GM12892 (cell line): ENCODE results near the gene CYRIA.
A peak's percentile ranks its signal among the peaks of the same experiment; 100 is the strongest.

Experiments used
- DNase-seq: peaks from one replicate; pipeline ENCODE4 v3.0.0; 2011; ENCODE audit not compliant: insufficient read length
- FAIRE-seq: peaks from 2 replicates; lab custom pipeline; 2011; peaks lifted over from hg19 to GRCh38; lab: Jason Lieb, UNC
- POLR2A ChIP-seq: IDR thresholded peaks from 2 replicates; pipeline ENCODE4 v1.6.1; 2011; ENCODE audit warnings: low read depth, low read length, control low read depth
- POLR2AphosphoS5 ChIP-seq: IDR thresholded peaks from 2 replicates; pipeline ENCODE4 v1.6.1; 2011; ENCODE audit warnings: low read depth, low read length, control low read depth
- TAF1 ChIP-seq: IDR thresholded peaks from 2 replicates; pipeline ENCODE4 v1.6.1; 2011; ENCODE audit warnings: low read depth, mild to moderate bottlenecking, control low read depth, low read length, borderline replicate concordance

Gene CYRIA

DNA sequence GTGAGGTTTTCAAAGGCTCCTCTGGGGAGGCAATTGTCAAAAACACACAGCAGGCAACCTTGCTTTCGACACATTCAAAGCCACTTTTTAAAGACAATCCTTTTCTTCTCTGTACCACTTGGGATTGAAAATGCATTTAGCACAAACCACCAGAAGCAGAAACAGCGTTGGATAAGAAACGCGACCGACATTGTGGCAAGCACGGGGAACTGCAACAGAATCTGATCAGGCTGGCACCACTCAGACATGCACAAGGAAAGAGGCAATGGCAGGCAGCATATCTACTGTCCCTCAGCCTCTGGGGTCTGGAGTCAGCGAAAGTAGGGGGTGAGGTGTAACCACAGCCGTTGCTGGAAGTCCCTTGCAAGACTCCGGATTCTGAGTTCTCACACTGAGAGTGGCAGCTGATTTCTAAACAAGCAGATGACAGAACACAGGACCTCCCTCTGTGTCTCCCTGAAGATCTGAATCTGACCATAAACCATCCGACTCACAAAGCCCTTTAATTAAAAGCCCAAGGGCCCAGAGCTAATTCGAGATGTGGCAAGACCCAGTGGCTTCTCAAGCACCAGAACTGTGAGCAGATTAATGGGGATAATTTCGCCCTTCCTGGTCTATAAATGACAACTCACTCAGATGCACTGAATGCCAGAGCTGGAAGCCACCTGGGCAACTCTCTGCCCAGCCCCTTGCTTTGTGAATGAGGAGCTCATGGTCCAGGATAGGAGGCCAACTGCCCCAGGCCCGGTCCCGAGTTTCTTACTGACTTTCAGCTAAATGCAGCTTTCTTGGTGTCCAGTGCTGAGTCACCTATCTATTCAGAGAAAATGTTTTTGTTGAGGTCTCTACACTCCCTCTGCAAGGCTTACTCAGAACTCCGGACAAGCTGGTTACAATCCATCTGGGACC lies 29.6 kb downstream of the CYRIA start:
- no peak for DNase-seq
- FAIRE-seq = no peak
- TF ChIP-seq TAF1 (no peak), POLR2A (no peak), POLR2AphosphoS5 (no peak)

- TF ChIP-seq TAF1 = no peak
- no peak for TF ChIP-seq POLR2A
- TF ChIP-seq POLR2AphosphoS5 = no peak
These were observed 31.8 kb downstream of the CYRIA start for GRCh38 chr2:16633621-16634430.

GRCh38 chr2:16632598-16632997 lies 33.0 kb downstream of the CYRIA start:
- TF ChIP-seq POLR2A = no peak
- TF ChIP-seq POLR2AphosphoS5 = no peak
- TF ChIP-seq TAF1 = no peak
- DNase-seq (no peak), FAIRE-seq (no peak)

More at GRCh38 chr2:16633621-16634430, 31.8 kb downstream of the CYRIA start:
- DNase-seq (no peak), FAIRE-seq (no peak)

DNA sequence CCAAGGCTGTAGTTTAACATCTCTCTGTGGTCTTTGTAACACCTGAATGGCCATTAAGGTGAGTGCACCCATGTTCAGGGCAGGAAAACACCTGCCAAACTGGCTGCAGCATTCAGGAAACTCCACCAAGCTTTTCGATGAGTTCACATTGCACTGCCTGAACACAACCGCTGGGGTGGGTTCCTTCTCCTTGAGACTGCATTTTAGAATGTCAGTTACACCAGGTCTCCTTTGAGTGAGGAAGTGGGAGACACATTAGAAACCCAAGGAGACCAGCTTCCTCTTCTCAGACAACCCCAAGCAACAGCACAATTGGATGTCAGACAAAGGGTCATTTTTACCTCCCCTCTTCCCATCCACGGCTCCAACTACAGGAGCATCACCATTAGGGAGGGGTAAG lies 35.2 kb downstream of the CYRIA start:
- FAIRE-seq = no peak
- no peak for DNase-seq
- TF ChIP-seq TAF1 = no peak
- TF ChIP-seq POLR2A = no peak
- no peak for TF ChIP-seq POLR2AphosphoS5

- no peak for DNase-seq
- no peak for TF ChIP-seq POLR2AphosphoS5
- TF ChIP-seq POLR2A = no peak
- TF ChIP-seq TAF1 = no peak
- no peak for FAIRE-seq
These were observed 35.9 kb downstream of the CYRIA start for GRCh38 chr2:16629770-16630169.

DNA sequence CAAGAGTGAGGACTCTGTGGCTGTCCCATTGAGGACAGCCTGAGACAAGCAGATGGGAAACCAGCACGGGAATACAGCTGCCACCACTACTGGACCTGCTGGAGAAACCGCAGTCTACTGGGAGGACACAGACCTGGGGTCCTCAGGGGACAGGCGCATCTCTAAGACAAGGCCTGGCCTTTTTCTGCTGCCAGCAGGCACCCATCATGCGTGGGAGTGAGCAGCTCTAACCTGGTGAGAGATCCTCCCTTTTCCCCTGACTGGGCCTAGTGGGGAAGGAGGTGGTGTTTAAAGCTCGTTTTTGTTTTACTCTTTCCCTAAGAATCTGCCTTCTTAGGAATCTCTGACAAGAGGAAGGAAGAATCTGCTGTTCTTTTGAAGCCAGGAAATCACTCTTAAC lies 36.6 kb downstream of the CYRIA start:
- TF ChIP-seq TAF1 = no peak
- no peak for TF ChIP-seq POLR2A
- TF ChIP-seq POLR2AphosphoS5 = no peak
- FAIRE-seq (no peak), DNase-seq (no peak)

DNA sequence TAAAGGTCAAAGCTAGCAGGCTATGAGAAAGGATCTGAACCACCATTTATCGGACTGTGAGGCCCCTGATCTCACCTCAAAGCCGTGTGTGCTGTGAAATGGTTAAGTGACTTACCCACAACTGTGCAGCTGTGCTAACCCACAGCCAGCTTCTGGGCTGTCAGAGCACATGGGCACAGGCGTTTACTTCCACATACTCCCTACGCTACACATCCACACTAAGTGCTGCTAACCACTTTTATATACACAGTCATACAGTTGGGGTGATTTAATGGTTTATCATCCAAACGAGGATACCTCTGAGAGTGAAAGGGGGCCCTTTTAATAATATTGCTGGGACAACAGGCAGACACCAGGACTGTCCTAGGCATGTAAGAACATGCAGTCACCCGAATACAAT lies 37.3 kb downstream of the CYRIA start:
- no peak for FAIRE-seq
- DNase-seq = no peak
- TF ChIP-seq POLR2A = no peak
- no peak for TF ChIP-seq POLR2AphosphoS5
- no peak for TF ChIP-seq TAF1

GRCh38 chr2:16626997-16627605 lies 38.5 kb downstream of the CYRIA start:
- FAIRE-seq (no peak), DNase-seq (no peak)
- TF ChIP-seq POLR2A (no peak), TAF1 (no peak), POLR2AphosphoS5 (no peak)

DNA sequence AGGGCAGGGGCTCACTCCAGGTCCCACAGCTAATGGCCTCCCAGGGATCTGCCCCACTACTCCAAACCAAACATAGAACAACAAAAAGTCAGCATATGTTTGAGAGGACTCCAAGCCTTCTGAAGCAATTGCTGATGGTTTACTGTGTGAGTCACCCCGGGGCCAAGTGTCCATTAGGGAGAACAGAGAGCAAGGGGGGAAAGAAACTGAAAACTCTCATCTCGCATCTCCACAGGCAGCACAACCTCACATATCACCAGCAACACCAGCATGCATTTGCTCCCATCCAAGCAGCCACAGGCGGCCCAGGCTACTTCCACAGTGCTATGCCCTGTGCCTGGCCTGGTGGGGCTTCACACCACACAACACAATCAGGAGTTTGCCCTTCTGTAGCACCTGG lies 39.1 kb downstream of the CYRIA start:
- DNase-seq (no peak), FAIRE-seq (no peak)
- TF ChIP-seq POLR2AphosphoS5 (no peak), TAF1 (no peak), POLR2A (no peak)

- DNase-seq (no peak), FAIRE-seq (peak; percentile 5)
- no peak for TF ChIP-seq TAF1
These were observed 39.9 kb downstream of the CYRIA start for GRCh38 chr2:16625759-16626158.

DNA sequence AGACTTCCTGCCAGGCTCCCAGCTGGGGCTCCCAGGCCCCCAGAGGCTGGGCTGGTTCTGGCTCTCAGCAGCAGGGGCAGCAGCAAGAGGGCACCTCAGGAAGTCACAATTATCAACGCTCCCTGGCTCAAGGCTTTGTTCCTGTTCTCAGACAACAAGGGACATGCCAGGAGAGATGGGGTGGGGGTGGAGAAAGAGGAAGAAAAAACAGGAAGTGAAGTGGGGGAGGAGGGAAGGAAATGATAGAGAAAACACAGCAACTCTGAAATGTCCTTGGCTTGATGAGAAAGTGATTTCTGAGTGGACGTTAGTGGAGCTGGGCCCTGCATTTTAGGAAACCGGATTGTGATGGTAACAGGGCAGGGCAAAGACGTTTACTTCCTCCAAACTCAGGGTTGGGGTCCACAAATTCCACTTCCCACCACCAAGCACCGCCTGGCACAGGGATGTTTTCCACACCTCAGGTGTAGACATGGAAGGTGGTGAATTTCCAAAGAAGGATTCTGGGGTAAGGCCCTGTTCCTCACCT lies 40.4 kb downstream of the CYRIA start:
- TF ChIP-seq TAF1 (no peak), POLR2AphosphoS5 (no peak), POLR2A (no peak)
- FAIRE-seq (peak; percentile 14), DNase-seq (no peak)
